HG03159 (cell line): ENCODE results near the gene AHRR.
A peak's percentile ranks its signal among the peaks of the same experiment; 100 is the strongest.
"Not testable (repeated sequence)": the region's sequence is repeated elsewhere in the genome, so short reads cannot be mapped to it uniquely, and the experiment has no call there.

Source experiments
- ATAC-seq: cut with Tn5 transposase; IDR thresholded peaks from one replicate; pipeline ENCODE4 v1.9.1; 2021; ENCODE audit warnings: mild to moderate bottlenecking, moderate library complexity; ENCODE audit not compliant: unreplicated experiment

AHRR gene

DNA sequence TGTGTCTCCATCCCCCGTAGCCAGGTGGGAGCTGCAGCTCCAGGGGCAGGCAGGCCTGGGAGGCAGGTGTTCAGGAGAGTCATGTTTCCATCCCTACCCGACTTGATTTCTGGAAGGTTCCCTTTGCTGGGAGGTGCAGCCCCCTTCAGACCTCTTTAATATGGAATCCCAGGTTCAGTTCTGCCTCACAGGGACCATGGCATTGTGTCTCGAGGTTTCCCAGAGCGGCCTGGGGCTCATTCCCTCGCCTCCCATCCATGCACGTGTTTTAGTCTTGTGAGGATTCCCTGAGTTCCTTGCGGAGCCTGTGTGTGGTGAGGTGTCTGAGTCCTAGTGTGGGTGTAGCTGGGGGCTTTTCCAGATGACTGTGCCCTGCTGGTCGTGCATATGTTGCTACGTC, 16.5 kb upstream of the AHRR start:
- ATAC-seq: no peak

DNA sequence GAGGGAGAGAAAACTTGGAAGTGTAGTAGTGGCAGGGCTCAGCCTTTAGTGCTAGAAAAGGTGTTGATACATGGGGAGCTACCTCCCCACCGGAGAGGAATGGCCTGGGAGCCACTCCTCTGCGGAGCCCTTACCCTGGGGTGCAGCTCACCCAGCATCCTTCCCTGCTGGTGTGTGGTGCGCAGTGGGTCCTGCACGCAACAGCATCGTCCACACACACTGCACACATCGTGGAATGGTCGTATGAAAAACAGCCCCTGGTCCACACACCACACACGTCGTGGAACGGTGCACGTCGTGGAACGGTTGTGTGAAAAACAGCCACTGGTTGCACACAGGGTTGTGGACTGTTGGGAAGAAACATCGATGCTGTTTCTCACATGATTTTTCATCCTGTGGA, 16.1 kb upstream of the AHRR start:
- no peak for ATAC-seq

DNA sequence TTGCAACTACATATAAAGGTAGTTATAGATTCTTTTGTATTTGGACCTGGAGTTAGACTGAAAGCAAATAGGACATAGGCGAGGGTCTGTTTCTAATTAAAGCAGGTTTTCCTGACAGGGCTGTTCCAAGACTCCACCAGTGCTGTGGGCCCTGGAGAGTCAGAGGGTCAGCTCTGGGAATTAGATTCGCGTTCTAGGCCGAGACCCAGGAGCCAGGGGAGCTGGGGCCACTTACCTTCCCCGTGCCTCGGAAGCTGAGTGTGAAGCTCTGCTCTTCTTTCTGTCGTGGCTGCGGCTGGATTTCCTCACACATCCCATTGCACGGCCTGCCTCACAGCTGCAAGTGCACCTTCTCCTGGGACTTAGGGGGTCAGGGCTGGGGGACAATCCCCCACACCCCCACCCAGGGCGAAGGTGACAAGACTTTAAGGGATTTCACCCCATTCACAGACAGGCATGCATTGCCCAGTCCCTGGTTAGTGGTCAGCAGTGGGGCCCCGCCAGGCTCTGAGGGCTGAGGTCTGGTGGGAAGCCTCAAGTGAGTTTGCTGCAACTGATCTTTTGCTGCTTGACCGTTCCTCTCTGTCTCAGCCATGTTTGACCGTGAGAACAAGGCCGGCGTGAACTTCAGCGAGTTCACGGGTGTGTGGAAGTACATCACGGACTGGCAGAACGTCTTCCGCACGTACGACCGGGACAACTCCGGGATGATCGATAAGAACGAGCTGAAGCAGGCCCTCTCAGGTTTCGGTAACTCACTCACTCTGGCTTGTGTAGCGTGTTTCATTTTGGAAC, 15.3 kb upstream of the AHRR start:
- no peak for ATAC-seq

DNA sequence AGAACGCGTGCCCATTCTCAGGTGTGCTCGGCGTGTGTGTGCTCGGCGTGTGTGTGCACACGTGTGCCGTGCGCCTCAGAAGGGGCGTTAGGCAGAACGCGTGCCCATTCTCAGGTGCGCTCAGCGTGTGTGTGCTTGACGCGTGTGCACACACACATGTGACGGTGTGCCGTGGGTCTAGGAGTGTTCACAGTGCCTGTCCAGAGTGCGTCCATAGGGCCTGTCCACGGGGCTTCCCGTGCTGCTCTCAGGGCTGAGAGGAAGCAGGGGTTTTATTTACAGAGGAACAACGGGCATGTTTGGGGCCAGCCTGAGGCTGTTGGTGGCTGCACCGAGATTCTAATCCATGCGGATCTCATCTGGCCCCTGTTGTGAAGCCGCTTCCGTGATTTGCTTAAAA, 14.2 kb upstream of the AHRR start:
- ATAC-seq: no peak

DNA sequence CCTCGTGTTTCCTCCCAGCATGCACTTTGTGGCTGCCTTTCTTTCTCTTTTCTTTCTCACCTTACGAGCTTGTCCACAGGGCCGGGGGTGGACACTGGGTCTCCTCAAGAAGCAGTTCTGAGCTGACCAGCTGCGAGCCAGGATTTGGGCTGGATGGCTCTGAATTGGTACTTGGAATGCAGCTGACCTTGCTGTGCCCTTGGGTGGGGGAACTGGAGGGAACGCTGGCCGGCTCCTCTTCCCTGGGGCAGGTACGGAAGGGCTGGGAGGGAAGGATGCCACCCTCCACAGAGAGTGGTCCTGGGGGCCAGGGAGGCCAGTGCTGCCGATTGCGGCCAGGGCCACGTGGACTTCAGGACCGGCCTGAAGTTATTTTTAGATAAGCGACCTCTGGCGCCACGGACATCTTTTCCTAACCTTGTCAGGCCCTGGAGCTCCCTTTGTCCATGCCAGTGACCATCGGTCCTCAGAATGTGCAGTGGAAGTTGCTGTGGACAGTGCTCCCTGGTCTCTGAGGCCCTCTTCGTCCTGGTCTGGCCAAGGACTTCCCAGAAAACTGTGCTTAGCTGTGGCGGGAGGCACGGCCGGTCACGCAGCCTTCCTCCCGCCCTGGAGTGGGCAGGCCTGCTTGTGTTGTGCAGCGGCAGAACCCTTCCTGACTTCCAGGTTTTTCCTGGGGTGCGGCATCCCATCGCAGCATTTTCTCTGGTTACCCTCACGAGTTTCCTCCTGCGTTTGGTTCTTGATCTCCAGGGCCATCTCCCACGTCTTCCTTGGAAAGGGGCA, 13.5 kb upstream of the AHRR start:
- ATAC-seq: no peak

DNA sequence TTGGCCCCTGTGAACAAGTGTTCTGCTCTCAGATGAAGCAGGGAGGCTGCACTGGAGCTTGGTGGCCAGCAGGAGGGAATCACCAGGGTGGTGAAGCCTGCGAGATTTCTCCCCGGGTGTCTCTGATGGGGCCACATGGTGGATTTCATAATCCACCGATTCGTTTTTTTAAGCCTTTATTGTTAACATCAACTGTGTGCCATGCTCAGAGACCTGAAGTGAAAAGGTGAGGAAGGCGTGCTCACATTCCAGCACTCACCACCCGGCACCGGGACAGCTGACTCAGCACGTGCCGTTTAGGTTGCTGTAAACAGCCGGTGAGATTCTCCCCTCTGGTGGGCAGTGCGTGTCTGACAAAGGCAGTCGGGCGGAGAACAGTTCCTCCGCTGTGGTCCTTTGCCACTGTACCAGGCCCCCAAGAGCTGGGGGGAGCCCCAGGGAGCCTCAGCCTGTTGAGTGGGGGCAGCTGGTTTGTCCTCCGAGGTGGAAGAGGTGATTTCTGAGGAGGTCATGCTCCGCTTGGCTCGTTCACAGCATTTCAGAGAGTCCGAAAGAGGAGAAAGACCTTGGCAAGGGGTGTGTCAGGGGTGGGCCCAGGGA, 12.7 kb upstream of the AHRR start:
- no peak for ATAC-seq

DNA sequence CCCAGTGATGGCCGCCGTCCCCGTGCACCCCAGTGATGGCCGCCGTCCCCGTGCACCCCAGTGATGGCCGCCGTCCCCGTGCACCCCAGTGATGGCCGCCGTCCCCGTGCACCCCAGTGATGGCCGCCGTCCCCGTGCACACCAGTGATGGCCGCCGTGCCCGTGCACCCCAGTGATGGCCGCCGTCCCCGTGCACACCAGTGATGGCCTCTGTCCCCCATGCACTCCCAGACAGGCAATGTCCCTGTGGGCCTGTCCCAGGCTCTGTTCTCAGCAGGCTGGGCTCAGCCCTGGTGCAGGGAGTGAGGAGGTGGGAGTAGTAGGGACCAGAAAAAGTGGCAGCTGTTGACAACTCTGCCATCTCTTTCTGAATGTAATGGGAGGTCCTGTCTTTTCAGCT, 11.7 kb upstream of the AHRR start:
- ATAC-seq: not testable (repeated sequence)

DNA sequence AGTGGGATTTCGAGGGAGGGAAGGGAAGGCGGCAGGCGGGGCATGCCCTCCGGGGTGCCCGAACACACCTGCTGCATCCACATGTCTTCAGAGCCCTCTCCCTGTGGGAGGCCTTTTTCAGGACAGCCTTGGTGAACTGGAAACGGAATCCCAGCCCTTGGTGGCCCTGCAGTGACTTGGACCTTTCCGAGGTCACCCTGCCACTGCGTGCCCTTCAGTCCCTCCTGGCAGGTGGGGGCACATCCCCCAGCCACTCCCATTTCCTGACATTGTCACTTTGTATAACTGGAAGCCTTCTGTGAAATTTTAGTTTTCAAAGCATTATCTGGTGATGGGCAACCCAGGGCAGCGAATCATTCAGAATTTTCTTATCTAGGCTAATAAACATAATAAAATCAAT, 11.0 kb upstream of the AHRR start:
- ATAC-seq: no peak

DNA sequence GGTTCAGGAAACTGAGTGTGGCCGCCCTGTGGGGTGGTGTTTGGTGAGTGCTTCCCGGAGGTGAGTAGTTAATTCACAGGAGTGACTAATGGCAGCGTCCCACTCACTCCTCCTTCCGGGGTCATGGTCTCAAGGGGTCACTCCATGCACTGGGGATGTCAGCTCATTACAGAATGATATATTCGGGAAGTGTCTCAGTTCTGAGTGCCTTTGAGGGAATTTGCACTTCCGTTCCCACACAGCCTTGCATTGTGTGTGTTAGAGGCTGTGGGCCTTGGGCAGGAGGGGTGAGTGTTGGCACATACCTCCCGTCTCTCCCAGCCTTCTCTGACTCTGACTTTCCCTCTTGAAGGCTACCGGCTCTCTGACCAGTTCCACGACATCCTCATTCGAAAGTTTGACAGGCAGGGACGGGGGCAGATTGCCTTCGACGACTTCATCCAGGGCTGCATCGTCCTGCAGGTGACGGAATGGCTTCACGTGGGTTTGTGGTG, 10.5 kb upstream of the AHRR start:
- no peak for ATAC-seq

DNA sequence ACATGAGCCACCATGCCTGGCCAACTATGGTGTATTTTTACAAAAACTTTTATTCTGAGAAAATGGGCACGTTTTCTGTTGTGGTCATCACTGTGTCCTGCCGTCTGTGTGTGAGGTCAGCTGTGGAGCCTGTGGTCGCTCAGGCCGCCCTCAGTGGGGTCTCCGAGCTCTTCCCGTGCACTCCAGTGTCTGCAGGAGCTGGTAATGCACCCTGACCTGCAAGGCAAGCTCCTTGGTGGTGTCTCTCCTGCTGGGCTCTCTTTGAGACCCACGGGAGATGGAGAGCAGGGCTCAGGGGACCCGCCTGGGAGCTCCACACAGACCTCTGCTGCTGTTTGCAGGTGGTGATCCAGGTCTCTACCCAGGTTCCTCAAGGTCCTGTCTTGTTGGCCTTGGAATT, 9.6 kb upstream of the AHRR start:
- no peak for ATAC-seq

DNA sequence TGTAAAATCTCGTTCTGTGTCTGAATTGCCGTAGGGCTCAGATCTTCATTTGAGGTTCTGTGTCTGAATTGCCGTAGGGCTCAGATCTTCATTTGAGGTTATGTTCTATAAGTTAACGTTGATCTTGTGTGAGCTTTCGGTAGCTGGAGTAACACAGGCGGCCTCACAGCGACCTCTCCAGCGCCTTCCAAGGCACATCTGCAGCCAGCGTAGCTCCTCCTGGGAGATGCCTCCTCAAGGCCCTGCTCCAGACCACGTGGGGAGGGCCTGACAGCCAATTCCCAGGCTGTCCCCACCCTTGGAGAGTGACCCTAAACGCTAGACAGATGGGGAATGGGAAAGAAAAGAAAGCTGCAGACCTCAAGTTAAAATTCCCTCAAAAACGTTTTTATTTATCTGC, 8.7 kb upstream of the AHRR start:
- ATAC-seq: no peak

DNA sequence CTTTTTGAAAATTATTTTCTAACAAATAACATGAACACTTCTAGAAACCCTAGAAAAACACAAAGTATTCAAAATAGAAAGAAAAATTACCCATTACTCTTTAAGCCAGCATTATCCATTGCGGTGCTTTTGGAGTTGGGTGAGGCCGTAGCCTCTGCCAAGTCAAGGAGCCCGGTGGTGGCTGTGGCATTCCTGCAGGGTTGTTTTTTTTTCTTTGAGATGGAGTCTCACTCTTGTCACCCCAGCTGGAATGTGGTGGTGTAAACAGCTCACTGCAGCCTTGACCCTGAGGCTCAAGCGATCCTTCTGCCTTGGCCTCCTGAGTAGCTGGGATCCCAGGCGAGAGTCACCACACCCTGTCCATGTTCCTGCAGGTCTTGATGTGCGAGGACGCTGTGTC, 8.2 kb upstream of the AHRR start:
- no peak for ATAC-seq

DNA sequence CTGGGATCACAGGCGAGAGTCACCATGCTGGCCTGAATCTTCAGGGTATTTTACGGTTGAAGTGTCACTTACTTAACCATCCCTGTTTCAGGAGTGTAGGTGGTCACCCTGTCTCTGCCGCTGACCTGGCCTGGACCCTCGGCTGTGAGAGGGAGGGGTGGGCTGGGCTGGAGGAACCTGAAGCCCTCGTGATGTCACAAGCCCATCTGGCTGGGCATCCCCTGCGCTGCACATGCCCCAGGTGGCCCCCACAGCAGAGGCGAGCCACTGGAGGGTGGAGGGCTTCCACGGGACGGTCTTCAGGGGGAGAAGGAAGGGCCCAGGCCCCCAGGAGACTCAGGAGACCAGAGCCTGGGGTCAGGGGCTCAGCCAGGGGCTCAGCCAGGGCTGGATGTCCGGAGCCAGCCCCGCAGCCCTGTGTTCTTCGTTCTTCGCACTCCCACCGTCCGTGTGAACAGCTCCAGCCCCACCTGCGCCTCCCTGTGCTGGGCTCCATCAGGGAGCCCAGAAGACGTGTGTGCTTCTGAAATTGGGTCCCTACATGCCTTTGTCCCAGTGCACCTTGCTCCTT, 7.6 kb upstream of the AHRR start:
- ATAC-seq: no peak

DNA sequence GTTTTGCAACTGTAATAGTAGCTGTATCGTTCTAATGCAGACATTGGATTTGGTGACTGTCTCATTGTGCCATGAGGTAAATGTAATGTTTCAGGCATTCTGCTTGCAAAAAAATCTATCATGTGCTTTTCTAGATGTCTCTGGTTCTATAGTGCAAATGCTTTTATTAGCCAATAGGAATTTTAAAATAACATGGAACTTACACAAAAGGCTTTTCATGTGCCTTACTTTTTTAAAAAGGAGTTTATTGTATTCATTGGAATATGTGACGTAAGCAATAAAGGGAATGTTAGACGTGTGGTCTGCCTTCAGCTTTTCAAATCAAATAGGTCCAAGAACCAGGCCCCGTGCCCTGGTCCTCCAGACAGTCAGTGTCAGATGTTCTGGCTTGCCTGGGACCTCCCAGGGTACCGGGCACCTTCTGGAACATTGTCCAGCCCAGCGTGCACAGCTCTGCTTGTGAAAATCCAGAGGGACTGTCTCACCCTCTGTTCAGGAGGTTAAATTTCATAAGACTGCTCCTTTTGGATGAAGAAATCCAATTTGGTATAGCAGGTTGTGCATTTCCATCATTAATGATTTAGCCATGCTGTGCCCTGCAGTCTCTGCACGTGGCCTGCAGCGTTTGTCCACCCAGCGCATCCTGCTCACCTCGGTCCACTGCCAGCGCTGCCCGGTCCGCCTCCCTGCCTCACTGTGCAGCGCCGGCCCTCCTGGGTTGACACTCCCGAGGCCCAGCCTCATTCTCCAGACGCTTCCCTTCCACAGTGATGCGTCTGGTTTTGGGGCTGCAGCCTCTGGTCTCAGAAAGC, 6.6 kb upstream of the AHRR start:
- ATAC-seq: no peak

DNA sequence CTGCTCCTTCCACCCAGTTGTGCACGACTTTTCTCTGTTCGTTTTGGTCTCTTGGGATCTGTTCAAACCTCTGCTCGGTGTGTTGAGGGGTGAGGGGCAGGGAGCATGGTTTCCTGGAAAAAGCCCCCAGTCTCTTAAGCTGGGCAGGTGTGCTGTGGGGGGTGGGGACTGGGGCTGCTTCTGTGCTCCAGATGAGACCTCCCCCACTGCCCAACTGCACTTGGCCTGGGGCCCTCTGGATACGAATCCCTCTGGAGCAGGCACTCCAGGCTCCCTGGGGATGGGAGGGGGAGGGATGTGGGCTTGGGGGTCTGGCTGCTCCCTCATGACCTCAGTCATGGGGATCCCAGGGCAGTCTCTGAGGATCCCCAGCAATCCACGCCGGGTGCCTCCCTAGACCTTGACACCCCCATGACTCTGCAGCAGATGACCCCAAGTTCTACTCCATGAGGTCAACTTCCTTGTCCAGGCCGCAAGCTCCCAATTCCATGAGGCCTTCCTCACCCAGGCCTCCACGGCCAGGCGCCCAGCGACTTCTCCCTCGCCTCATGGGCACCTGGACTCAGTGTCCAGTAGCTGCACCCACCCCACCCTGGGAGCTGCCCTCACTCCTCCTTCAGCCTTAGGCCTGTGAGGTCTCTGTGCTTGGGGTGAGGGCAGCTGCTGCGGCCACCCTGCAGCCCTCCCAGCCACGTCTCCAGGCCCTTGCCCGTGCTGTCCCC, 5.9 kb upstream of the AHRR start:
- no peak for ATAC-seq

DNA sequence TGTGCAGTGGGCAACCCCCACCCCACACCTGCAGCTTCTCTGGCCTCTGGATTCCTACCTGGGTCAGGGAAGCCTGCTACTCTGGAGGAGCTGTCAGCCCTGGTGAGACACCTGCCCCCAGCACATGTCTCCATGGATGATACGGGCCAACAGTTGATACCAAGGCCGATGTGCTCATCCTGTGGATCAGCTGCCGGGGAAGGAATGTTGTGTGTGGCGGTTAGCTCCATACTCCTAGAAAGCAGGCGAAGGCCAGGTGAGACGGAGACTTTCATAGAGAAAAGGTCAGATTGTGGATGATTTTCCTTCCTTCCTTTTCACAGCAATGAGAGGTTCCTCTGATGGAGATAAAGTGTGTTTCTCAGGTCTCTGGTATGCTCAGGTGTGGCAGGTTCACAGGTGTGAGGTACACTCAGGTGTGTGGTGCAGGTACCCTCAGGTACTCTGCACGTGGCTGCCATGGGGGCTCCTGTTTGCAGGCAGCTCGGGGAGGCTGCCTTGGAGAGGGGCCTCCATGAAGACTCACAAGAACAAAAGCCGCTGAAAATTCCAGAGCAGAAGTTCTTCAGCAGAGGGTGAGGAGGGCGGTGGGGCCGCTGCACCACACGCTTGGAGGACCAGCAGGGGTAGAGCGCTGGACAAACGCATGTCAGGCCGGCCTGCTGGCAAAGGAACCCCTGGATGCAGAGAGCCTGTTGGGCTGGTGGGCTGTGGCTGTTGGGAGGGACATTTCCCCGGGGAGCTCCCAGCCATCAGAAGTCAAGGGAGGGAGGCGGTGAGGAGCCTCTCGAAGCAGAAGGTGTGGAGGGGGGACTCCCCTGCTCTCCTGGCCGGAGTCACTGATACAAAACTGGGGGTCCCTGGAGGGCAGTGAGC, 5.1 kb upstream of the AHRR start:
- peak; percentile 10 for ATAC-seq

DNA sequence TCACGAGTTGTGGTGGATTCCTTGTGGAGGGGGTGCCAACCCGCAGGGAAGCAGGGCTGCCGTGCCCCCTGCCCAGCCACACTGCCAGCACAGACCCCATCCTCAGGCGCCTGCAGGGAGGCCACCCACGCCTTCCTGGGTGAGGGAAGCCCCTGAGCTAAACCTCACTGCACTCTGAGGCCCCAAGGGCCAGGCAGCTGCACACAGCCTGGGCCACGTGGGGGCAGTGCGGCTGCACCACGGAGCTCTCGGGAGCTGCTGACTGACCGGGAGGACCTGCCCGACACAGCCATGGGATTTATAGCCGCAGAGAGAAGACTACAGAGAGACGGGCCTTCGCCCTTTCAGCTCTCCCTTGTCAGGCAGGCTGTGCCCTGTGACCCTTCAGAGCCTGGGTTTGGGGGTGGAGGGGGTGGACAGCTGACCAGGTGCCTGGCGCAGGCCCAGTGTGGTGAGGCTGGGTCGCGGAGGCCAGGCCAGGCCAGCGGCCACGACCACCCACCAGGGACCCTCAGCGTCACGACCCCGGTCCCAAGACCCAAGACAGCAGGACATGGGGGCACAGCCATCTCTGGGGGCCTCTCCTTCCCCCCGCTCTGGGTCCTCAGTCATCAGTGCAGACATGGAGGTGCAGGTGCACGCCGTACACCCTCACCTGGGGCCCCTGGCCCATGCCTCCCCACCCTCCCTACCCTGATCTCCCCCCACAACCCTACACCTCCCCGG, 4.3 kb upstream of the AHRR start:
- ATAC-seq: peak; percentile 68

DNA sequence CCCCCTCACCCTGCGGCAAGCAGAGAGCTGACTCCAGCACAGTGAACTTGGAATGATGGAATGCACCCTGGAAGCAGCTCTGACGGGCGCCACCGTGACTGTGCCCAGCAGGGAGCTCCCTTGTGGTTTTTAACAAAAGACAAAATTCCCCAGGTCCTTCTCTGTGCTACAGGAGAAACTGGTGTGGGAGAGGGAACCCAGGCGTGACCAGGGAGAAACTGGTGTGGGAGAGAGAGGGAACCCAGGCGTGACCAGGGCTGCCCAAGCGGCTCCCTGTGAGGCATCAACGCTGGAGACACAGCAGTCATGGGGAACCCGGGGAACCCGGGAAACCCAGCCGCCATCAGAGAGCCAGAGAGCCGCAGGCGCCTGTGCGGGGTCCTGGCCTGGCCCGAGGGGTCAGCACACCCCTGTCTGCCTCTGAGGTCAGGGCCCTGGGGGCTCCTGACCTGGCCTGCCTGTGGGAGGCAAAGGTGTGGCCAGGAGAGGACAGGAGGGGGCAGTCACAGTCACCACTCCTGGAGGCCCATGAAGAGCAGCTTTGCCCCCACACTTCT, 3.1 kb upstream of the AHRR start:
- ATAC-seq: no peak
